Neural cell (in vitro differentiated cells): ENCODE measurements around the gene DACH1. TPM values are rescaled to one million over a fixed set of nuclear protein-coding genes. Genes with fewer than 3 reads are reported as not detected.

ENCODE experiments used
- H2AFZ ChIP-seq: fragments of 200-600, 300-800 bp; sonication (generic), shearing (Covaris generic); 2 replicates; pipeline ENCODE4 v1.6.0; 2014; ENCODE audit warnings: low read depth, mild to moderate bottlenecking, antibody characterized with exemption, low read length, moderate library complexity
- H3F3A ChIP-seq: fragments of 200-600 bp; shearing (Covaris generic); 2 replicates; pipeline ENCODE4 v1.6.1; 2016; ENCODE audit warnings: mild to moderate bottlenecking, moderate library complexity, mixed read lengths, antibody characterized with exemption, low read length; ENCODE audit not compliant: insufficient read depth, poor library complexity, severe bottlenecking
- H3K27ac ChIP-seq: fragments of 200-600, 300-800 bp; sonication (generic), shearing (Covaris generic); 2 replicates; pipeline ENCODE4 v1.5.1; 2014; ENCODE audit warnings: mild to moderate bottlenecking, low read length, moderate library complexity
- H3K27me3 ChIP-seq: fragments of 300-800, 200-600 bp; sonication (generic), shearing (Covaris generic); 2 replicates; pipeline ENCODE4 v1.6.0; 2014; ENCODE audit warnings: mild to moderate bottlenecking, low read depth, low read length, moderate library complexity; ENCODE audit not compliant: insufficient read depth
- H3K36me3 ChIP-seq: fragments of 300-800, 200-600 bp; sonication (generic), shearing (Covaris generic); 2 replicates; pipeline ENCODE4 v1.5.1; 2014; ENCODE audit warnings: mild to moderate bottlenecking, antibody characterized with exemption, low read length, moderate library complexity; ENCODE audit not compliant: insufficient read depth
- H3K4me2 ChIP-seq: fragments of 300-800, 200-600 bp; sonication (generic), shearing (Covaris generic); 2 replicates; pipeline ENCODE4 v1.6.0; 2014; ENCODE audit warnings: mild to moderate bottlenecking, low read length
- H3K4me3 ChIP-seq: fragments of 300-800, 200-600 bp; sonication (generic), shearing (Covaris generic); 2 replicates; pipeline ENCODE4 v1.5.1; 2014; ENCODE audit warnings: mild to moderate bottlenecking, low read length, moderate library complexity
- H3K79me2 ChIP-seq: fragments of 200-600 bp; shearing (Covaris generic); replicated peaks from 2 replicates; pipeline ENCODE4 v1.6.0; 2014; ENCODE audit warnings: mild to moderate bottlenecking, low read length, moderate library complexity; ENCODE audit not compliant: insufficient read depth
- H3K9ac ChIP-seq: fragments of 300-800, 200-600 bp; sonication (generic), shearing (Covaris generic); 2 replicates; pipeline ENCODE4 v1.6.1; 2016; ENCODE audit warnings: mild to moderate bottlenecking, low read length, mixed read lengths
- H3K9me2 ChIP-seq: fragments of 200-600 bp; shearing (Covaris generic); 2 replicates; pipeline ENCODE4 v1.6.1; 2016; ENCODE audit warnings: mild to moderate bottlenecking, low read length, mixed read lengths; ENCODE audit not compliant: insufficient read depth
- H3K9me3 ChIP-seq: fragments of 200-600, 300-800 bp; sonication (generic), shearing (Covaris generic); 2 replicates; pipeline ENCODE4 v1.6.1; 2016; ENCODE audit warnings: mild to moderate bottlenecking, mixed run types, low read length, moderate library complexity, mixed read lengths
- H4K20me1 ChIP-seq: fragments of 200-600 bp; shearing (Covaris generic); 2 replicates; pipeline ENCODE4 v1.6.1; 2016; ENCODE audit warnings: mild to moderate bottlenecking, mixed run types; ENCODE audit not compliant: insufficient read depth
- CTCF ChIP-seq: fragments of 450-650 bp; IDR thresholded peaks from 2 replicates; pipeline ENCODE4 v1.5.1; 2014; ENCODE audit warnings: antibody characterized with exemption, mild to moderate bottlenecking, moderate library complexity; ENCODE audit not compliant: poor library complexity, severe bottlenecking
- EP300 ChIP-seq: fragments of 450-650 bp; conservative IDR thresholded peaks from 2 replicates; pipeline ENCODE4 v1.6.1; 2014; ENCODE audit warnings: antibody characterized with exemption, mild to moderate bottlenecking, moderate library complexity; ENCODE audit not compliant: poor library complexity, severe bottlenecking
- EZH2 ChIP-seq: fragments of 200-600, 300-800 bp; shearing (Covaris generic), sonication (generic); IDR thresholded peaks from 2 replicates; pipeline ENCODE4 v1.6.1; 2014; ENCODE audit warnings: antibody characterized with exemption, low read length, borderline replicate concordance, mild to moderate bottlenecking; ENCODE audit not compliant: insufficient read depth, poor library complexity, severe bottlenecking
- MXI1 ChIP-seq: fragments of 450-650 bp; conservative IDR thresholded peaks from 2 replicates; pipeline ENCODE4 v1.6.1; 2014; ENCODE audit warnings: antibody characterized with exemption, mild to moderate bottlenecking; ENCODE audit not compliant: poor library complexity, severe bottlenecking
- POLR2AphosphoS5 ChIP-seq: IDR thresholded peaks from 2 replicates; pipeline ENCODE4 v1.6.1; 2012
- RAD21 ChIP-seq: fragments of 450-650 bp; conservative IDR thresholded peaks from 2 replicates; pipeline ENCODE4 v1.6.1; 2014; ENCODE audit warnings: antibody characterized with exemption, mild to moderate bottlenecking, moderate library complexity
- SMC3 ChIP-seq: fragments of 450-650 bp; conservative IDR thresholded peaks from 2 replicates; pipeline ENCODE4 v1.6.1; 2014; ENCODE audit warnings: antibody characterized with exemption, mild to moderate bottlenecking, moderate library complexity; ENCODE audit not compliant: poor library complexity
- TAF1 ChIP-seq: IDR thresholded peaks from 2 replicates; pipeline ENCODE4 v1.6.1; 2012; ENCODE audit warnings: low read depth
- polyA plus RNA-seq: library from polyadenylated mRNA; depleted of rRNA; stranded (reverse); fragments of >200 nt; gene quantifications from 2 replicates; pipeline ENCODE4 v1.2.3, GENCODE V29; 2014
- TF ChIP-seq, protein P1 (sequence below): IDR thresholded peaks from 2 replicates; pipeline ENCODE4 v1.6.1; 2012; ENCODE audit warnings: borderline replicate concordance

Gene DACH1
- polyA plus RNA-seq, 1 donor from 2014 or later, result 20.0 TPM

DNA sequence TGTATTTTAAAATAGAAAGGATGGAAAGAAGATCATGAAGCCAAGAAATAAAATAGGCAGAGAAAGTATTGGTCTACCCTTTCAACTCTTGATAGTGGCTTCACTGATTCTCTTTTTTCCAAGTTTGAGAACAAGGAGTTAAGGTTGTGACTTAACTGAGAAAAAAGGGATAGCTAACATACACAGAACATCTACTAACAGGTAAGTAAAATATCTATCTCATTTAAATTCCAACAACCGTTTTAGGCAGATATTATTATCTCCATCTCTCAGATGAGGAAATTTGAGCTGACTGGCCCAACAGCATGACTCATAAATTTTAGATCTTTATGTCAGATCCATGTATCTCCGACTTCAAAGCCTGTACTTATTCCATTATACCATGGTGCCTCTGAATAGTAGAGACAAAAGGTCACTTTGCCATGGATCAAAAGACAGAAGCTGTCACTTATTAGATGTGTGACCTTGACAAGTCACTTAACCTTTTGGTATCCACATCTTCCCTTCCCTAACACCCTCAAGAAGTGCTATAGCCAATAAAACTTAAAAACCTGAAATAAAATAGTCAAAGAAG is 152.1 kb downstream of the DACH1 start:
- Histone ChIP-seq H3K27me3 (no peaks in the 10 kb centered on the region), H3K9ac (no peak overlapping the region), H3K9me2 (no peaks in the 10 kb centered on the region), H3K36me3 (no peaks in the 10 kb centered on the region), H3K9me3 (no peaks in the 10 kb centered on the region), H2AFZ (no peak overlapping the region), H3K27ac (no peak overlapping the region), H3K79me2 (peaks cover 7% of the 10 kb centered on the region), H3F3A (no peaks in the 10 kb centered on the region), H4K20me1 (no peaks in the 10 kb centered on the region), H3K4me3 (no peak overlapping the region), H3K4me2 (no peak overlapping the region)
- TF ChIP-seq, protein P1, sequence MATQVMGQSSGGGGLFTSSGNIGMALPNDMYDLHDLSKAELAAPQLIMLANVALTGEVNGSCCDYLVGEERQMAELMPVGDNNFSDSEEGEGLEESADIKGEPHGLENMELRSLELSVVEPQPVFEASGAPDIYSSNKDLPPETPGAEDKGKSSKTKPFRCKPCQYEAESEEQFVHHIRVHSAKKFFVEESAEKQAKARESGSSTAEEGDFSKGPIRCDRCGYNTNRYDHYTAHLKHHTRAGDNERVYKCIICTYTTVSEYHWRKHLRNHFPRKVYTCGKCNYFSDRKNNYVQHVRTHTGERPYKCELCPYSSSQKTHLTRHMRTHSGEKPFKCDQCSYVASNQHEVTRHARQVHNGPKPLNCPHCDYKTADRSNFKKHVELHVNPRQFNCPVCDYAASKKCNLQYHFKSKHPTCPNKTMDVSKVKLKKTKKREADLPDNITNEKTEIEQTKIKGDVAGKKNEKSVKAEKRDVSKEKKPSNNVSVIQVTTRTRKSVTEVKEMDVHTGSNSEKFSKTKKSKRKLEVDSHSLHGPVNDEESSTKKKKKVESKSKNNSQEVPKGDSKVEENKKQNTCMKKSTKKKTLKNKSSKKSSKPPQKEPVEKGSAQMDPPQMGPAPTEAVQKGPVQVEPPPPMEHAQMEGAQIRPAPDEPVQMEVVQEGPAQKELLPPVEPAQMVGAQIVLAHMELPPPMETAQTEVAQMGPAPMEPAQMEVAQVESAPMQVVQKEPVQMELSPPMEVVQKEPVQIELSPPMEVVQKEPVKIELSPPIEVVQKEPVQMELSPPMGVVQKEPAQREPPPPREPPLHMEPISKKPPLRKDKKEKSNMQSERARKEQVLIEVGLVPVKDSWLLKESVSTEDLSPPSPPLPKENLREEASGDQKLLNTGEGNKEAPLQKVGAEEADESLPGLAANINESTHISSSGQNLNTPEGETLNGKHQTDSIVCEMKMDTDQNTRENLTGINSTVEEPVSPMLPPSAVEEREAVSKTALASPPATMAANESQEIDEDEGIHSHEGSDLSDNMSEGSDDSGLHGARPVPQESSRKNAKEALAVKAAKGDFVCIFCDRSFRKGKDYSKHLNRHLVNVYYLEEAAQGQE, result no peak
- TF ChIP-seq RAD21, result no peak
- TF ChIP-seq POLR2AphosphoS5, result no peak
- no peak for TF ChIP-seq EZH2
- TF ChIP-seq CTCF, result no peak
- TF ChIP-seq SMC3, result no peak
- no peak for TF ChIP-seq TAF1
- no peak for TF ChIP-seq EP300
- TF ChIP-seq MXI1, result no peak

- Histone ChIP-seq H3K27me3 (no peaks in the 10 kb centered on the region), H3K4me3 (no peak overlapping the region), H3F3A (no peaks in the 10 kb centered on the region), H3K27ac (no peak overlapping the region), H3K9me2 (no peaks in the 10 kb centered on the region), H3K79me2 (peaks cover 7% of the 10 kb centered on the region), H3K36me3 (no peaks in the 10 kb centered on the region), H3K4me2 (no peak overlapping the region), H3K9me3 (no peaks in the 10 kb centered on the region), H2AFZ (no peak overlapping the region), H4K20me1 (no peaks in the 10 kb centered on the region), H3K9ac (no peak overlapping the region)
- TF ChIP-seq MXI1, result no peak
- TF ChIP-seq TAF1, result no peak
- TF ChIP-seq EP300, result no peak
- TF ChIP-seq, protein P1, result no peak
- no peak for TF ChIP-seq RAD21
- no peak for TF ChIP-seq EZH2
Observed at GRCh38 chr13:71712988-71713653, 153.9 kb downstream of the DACH1 start.
